K562 (cell line): ENCODE measurements around the gene C1orf21.

ENCODE experiments used
- CBX2 ChIP-seq: fragments of 200-600 bp; sonication (generic); IDR thresholded peaks from one replicate; pipeline ENCODE4 v1.6.1; 2012; ENCODE audit warnings: mild to moderate bottlenecking, low read length, inconsistent platforms; ENCODE audit not compliant: insufficient read depth, poor library complexity, severe bottlenecking
- FOXJ2 ChIP-seq: fragments of 200-800 bp; sonication (Bioruptor generic); IDR thresholded peaks from 2 replicates; pipeline ENCODE4 v1.6.1; 2016; ENCODE audit warnings: missing genetic modification characterization, missing compliant biosample characterization
- JUNB ChIP-seq: fragments of 450-650 bp; formaldehyde crosslinking; conservative IDR thresholded peaks from 2 replicates; pipeline ENCODE4 v1.4.0; 2020; ENCODE audit warnings: mild to moderate bottlenecking
- POLR2A ChIP-seq: fragments of 450-650 bp; conservative IDR thresholded peaks from 2 replicates; pipeline ENCODE4 v1.6.1; 2016
- RB1 ChIP-seq: fragments of 450-650 bp; IDR thresholded peaks from 2 replicates; pipeline ENCODE4 v1.6.1; 2017; ENCODE audit warnings: low read depth, mild to moderate bottlenecking
- SIN3A ChIP-seq, 2 experiments: fragments of 150-350 bp in 1 of 2; IDR thresholded peaks; 2 replicates each; pipeline ENCODE4 v1.6.1; 2011 to 2016; ENCODE audit warnings: borderline replicate concordance in 2 of 2, low read depth in 2 of 2, low read length in 2 of 2, mild to moderate bottlenecking in 2 of 2, moderate library complexity in 2 of 2; ENCODE audit not compliant: control insufficient read depth in 1 of 2
- SRF ChIP-seq, 2 experiments: fragments of 250-450, 450-650 bp in 1 of 2; sonication (Bioruptor Pico) in 1 of 2; sonication (generic) in 1 of 2; formaldehyde crosslinking; IDR thresholded peaks; 2 replicates each; pipeline versions ENCODE4 v1.5.0 to v1.5.1; 2020 to 2022; ENCODE audit warnings: mild to moderate bottlenecking in 1 of 2, missing genetic modification reagents in 1 of 2
- ZNF197 ChIP-seq: fragments of 200-800 bp; sonication (Bioruptor generic); IDR thresholded peaks from 2 replicates; pipeline ENCODE4 v1.6.1; 2016; ENCODE audit warnings: low read depth, missing genetic modification characterization, missing compliant biosample characterization
- ZNF311 ChIP-seq: fragments of 250-450 bp; sonication (Bioruptor Pico); IDR thresholded peaks from 2 replicates; pipeline ENCODE4 v1.4.0; 2020; ENCODE audit warnings: mild to moderate bottlenecking, moderate library complexity
- TF ChIP-seq, protein P1 (sequence below), 3 experiments: IDR thresholded peaks in 2 of 3; conservative IDR thresholded peaks in 1 of 3; 2 replicates each; pipeline ENCODE4 v1.5.1; 2011 to 2012; ENCODE audit warnings: low read length in 3 of 3, mild to moderate bottlenecking in 3 of 3, control low read depth in 2 of 3, improper control_type of control experiment in 1 of 3, inconsistent platforms in 1 of 3, low read depth in 1 of 3, mixed read lengths in 1 of 3, moderate library complexity in 1 of 3; ENCODE audit not compliant: insufficient read depth in 2 of 3
- TF ChIP-seq, protein P2 (sequence below): sonication (generic); formaldehyde crosslinking; IDR thresholded peaks from 2 replicates; pipeline ENCODE4 v1.5.0; 2020; ENCODE audit warnings: missing genetic modification reagents

DNA sequence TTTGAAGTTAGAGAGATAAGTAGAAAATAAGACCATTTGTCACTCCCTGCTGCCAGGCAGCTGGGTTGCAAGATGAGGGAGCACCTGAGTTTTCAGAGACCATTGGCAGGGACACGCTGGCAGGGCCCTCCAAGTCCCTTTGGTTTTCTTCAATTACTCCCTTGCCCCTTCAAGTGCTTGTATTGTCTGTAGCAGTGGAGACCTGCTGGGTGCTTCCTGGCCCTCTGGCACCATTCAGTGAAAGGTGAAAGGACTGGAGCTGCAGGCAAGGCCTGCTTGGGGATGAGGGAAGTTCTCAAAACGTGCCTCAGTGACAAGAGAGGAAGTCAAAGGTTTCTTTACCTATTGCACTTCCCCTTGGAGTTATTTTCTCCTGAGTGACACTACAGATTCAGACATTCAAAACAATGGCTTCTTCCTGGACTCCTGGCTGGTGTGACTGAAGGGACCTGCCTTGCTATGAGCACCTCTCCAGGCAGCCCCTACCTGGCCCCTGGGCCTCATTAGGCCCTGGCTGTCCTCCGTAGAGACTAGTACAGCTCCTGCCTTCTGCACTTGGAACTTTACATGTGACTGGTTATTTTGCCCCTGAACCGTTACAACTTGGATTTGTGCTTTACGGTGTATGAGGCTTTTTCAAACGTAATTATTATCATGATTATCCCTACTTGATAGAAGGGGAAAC lies 100.1 kb downstream of the C1orf21 start:
- TF ChIP-seq, protein P1, sequence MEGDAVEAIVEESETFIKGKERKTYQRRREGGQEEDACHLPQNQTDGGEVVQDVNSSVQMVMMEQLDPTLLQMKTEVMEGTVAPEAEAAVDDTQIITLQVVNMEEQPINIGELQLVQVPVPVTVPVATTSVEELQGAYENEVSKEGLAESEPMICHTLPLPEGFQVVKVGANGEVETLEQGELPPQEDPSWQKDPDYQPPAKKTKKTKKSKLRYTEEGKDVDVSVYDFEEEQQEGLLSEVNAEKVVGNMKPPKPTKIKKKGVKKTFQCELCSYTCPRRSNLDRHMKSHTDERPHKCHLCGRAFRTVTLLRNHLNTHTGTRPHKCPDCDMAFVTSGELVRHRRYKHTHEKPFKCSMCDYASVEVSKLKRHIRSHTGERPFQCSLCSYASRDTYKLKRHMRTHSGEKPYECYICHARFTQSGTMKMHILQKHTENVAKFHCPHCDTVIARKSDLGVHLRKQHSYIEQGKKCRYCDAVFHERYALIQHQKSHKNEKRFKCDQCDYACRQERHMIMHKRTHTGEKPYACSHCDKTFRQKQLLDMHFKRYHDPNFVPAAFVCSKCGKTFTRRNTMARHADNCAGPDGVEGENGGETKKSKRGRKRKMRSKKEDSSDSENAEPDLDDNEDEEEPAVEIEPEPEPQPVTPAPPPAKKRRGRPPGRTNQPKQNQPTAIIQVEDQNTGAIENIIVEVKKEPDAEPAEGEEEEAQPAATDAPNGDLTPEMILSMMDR (IDR thresholded peaks at IDR 0.05 in 2 of 3, conservative IDR thresholded peaks at IDR 0.05 in 1 of 3; ENCODE audit: insufficient read depth in 2 of 3, low read depth in 1 of 3, low read length in 3 of 3), result no peak
- no peak for TF ChIP-seq SRF (CRISPR knock-in tag; IDR thresholded peaks at IDR 0.05)
- TF ChIP-seq CBX2, result no peak
- TF ChIP-seq RB1, result no peak
- no peak for TF ChIP-seq SIN3A (IDR thresholded peaks at IDR 0.05; ENCODE audit: borderline replicate concordance in 2 of 2, control insufficient read depth in 1 of 2, low read depth in 2 of 2, low read length in 2 of 2)
- TF ChIP-seq ZNF197 (CRISPR knock-in tag), result no peak
- TF ChIP-seq POLR2A, result no peak
- no peak for TF ChIP-seq FOXJ2 (tag)
- TF ChIP-seq JUNB (CRISPR knock-in tag), result no peak
- TF ChIP-seq, protein P2, sequence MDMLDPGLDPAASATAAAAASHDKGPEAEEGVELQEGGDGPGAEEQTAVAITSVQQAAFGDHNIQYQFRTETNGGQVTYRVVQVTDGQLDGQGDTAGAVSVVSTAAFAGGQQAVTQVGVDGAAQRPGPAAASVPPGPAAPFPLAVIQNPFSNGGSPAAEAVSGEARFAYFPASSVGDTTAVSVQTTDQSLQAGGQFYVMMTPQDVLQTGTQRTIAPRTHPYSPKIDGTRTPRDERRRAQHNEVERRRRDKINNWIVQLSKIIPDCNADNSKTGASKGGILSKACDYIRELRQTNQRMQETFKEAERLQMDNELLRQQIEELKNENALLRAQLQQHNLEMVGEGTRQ (CRISPR knock-in tag), result no peak
- TF ChIP-seq ZNF311 (CRISPR knock-in tag), result no peak
